Dendritic cell treated with granulocyte-macrophage colony-stimulating factor and Interleukin-4, amounts not matched to agents 40 ng/mL and 50 ng/mL, for 4 days (primary cell): ENCODE data around the gene ZNF385A.

Experiments
- H3K27ac Mint-ChIP-seq: one replicate; pipeline ENCODE4 v1.8.0; 2022; ENCODE audit warnings: mild to moderate bottlenecking, mixed read lengths
- H3K27me3 Mint-ChIP-seq: one replicate; pipeline ENCODE4 v1.8.0; 2022; ENCODE audit warnings: mild to moderate bottlenecking, mixed read lengths
- H3K36me3 Mint-ChIP-seq: one replicate; pipeline ENCODE4 v1.8.0; 2022; ENCODE audit warnings: low read depth, mixed read lengths
- H3K4me1 Mint-ChIP-seq: one replicate; pipeline ENCODE4 v1.8.0; 2022; ENCODE audit warnings: low read depth, mixed read lengths
- H3K4me3 Mint-ChIP-seq: one replicate; pipeline ENCODE4 v1.8.0; 2022; ENCODE audit warnings: mild to moderate bottlenecking, moderate library complexity, mixed read lengths
- H3K9me3 Mint-ChIP-seq: one replicate; pipeline ENCODE4 v1.8.0; 2022; ENCODE audit warnings: mixed read lengths
- intact Hi-C: fragments of 100-400 bp; cut with micrococcal nuclease; formaldehyde crosslinking; loops from one replicate; pipeline ENCODE4 v1.15.0; 2022

Gene ZNF385A

DNA sequence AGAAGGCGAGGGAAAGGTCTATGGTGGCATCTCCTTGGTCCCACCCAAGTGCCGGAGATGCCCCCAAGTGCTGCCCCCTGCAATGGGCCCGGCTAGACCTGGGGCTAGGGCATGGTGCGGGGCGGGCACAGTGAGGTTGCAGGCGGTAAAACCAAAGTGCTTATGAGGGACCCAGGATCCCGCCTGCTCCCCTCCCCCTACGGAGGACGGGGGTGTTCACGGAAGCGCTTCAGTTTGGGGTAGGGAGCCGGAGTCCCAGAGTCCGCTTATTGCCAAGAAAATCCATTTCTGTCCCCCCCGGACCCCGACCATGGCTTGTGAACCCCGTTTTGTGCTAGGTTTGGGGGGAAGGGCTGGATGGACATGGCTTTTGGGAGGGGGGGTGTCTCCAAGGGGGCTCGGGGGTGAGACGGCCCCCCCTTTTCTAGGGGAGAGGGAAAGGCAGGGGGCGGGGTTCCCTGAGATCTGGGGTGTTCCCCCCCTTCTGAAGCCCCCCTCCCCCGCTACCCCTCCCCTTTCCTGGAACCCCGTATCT, 14.9 kb downstream of the ZNF385A start:
- peak overlapping the region; percentile 58 for H3K27ac Mint-ChIP-seq
- peaks cover 59% of the 10 kb centered on the region for H3K36me3 Mint-ChIP-seq
- H3K9me3 Mint-ChIP-seq = no peaks in the 10 kb centered on the region
- H3K27me3 Mint-ChIP-seq = no peaks in the 10 kb centered on the region
- H3K4me3 Mint-ChIP-seq = no peak overlapping the region
- intact Hi-C loops = loop anchor here (2.0 to 5.0 kb wide), 3 partner anchors 33 to 75 kb away; partner anchors contain the start of gene COPZ1
- peaks cover 80% of the 10 kb centered on the region for H3K4me1 Mint-ChIP-seq

- intact Hi-C loops = loop anchor here (2.0 to 5.0 kb wide), 3 partner anchors 32 to 74 kb away; partner anchors contain the start of gene COPZ1
- no peaks in the 10 kb centered on the region for H3K9me3 Mint-ChIP-seq
- peak overlapping the region; percentile 58 for H3K27ac Mint-ChIP-seq
- peaks cover 80% of the 10 kb centered on the region for H3K4me1 Mint-ChIP-seq
- H3K4me3 Mint-ChIP-seq = peak overlapping the region; percentile 18
- H3K36me3 Mint-ChIP-seq = peaks cover 52% of the 10 kb centered on the region
- no peaks in the 10 kb centered on the region for H3K27me3 Mint-ChIP-seq
Observed at GRCh38 chr12:54368709-54369596, 15.6 kb downstream of the ZNF385A start.

GRCh38 chr12:54368025-54368708, 16.4 kb downstream of the ZNF385A start:
- Mint-ChIP-seq H3K27ac (peak overlapping the region; percentile 58), H3K4me1 (peaks cover 80% of the 10 kb centered on the region), H3K27me3 (no peaks in the 10 kb centered on the region), H3K9me3 (no peaks in the 10 kb centered on the region), H3K4me3 (peak overlapping the region; percentile 2), H3K36me3 (peaks cover 44% of the 10 kb centered on the region)
- intact Hi-C loops = loop anchor here (2.0 to 5.0 kb wide), 3 partner anchors 31 to 73 kb away; partner anchors contain the start of gene COPZ1

- peaks cover 63% of the 10 kb centered on the region for H3K4me1 Mint-ChIP-seq
- H3K27me3 Mint-ChIP-seq = no peaks in the 10 kb centered on the region
- peaks cover 6% of the 10 kb centered on the region for H3K36me3 Mint-ChIP-seq
- no peaks in the 10 kb centered on the region for H3K9me3 Mint-ChIP-seq
- peak within 1 kb of the TSS; percentile 35 for H3K4me3 Mint-ChIP-seq
- H3K27ac Mint-ChIP-seq = peak within 1 kb of the TSS; percentile 72
- intact Hi-C loops = loop anchor here (5.0 kb wide), 1 partner anchor 142 kb away; no protein-coding TSS in a partner anchor
Observed at GRCh38 chr12:54364413-54364812, 20.1 kb downstream of the ZNF385A start, which contains the start of gene GPR84. TSS of gene GPR84 (minus strand) at chr12:54364486. CDS start at chr12:54363851, 635 bp downstream.

DNA sequence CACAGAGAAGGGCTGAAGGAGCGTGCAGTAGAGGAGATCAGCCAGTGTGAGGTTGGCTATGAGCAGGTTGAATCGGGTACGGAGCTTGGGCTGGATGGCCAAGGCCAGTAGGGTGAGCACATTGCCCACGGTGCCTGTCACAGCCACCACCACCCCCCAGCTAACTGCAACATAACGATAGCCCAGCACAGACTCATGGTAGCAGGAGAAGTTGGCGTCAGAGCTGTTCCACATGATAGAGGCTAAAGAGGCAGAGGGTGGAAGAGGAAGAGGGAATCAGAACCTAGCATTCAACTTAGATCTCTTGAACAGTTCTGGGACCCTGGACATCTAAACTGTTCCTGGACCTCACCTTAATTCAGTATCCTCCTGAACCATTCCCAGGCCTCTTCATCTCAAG, 20.9 kb downstream of the ZNF385A start:
- H3K4me1 Mint-ChIP-seq = peaks cover 55% of the 10 kb centered on the region
- H3K27ac Mint-ChIP-seq = peak overlapping the region; percentile 72
- no peaks in the 10 kb centered on the region for H3K36me3 Mint-ChIP-seq
- H3K27me3 Mint-ChIP-seq = no peaks in the 10 kb centered on the region
- no peaks in the 10 kb centered on the region for H3K9me3 Mint-ChIP-seq
- H3K4me3 Mint-ChIP-seq = peak overlapping the region; percentile 30
- intact Hi-C loops = loop anchor here (5.0 kb wide), 1 partner anchor 141 kb away; no protein-coding TSS in a partner anchor

- Mint-ChIP-seq H3K27ac (peak overlapping the region; percentile 72), H3K9me3 (no peaks in the 10 kb centered on the region), H3K4me1 (peaks cover 49% of the 10 kb centered on the region), H3K4me3 (peak overlapping the region; percentile 30), H3K36me3 (no peaks in the 10 kb centered on the region), H3K27me3 (no peaks in the 10 kb centered on the region)
- intact Hi-C loops = loop anchor here (5.0 kb wide), 1 partner anchor 141 kb away; no protein-coding TSS in a partner anchor
Observed at GRCh38 chr12:54363047-54363446, 21.5 kb downstream of the ZNF385A start.

GRCh38 chr12:54360717-54361456, 23.6 kb downstream of the ZNF385A start:
- H3K4me3 Mint-ChIP-seq = no peak overlapping the region
- H3K27me3 Mint-ChIP-seq = no peaks in the 10 kb centered on the region
- peak overlapping the region; percentile 62 for H3K27ac Mint-ChIP-seq
- H3K36me3 Mint-ChIP-seq = no peaks in the 10 kb centered on the region
- intact Hi-C loops = loop anchor here (5.0 kb wide), 1 partner anchor 139 kb away; no protein-coding TSS in a partner anchor
- H3K9me3 Mint-ChIP-seq = no peaks in the 10 kb centered on the region
- H3K4me1 Mint-ChIP-seq = peaks cover 39% of the 10 kb centered on the region

DNA sequence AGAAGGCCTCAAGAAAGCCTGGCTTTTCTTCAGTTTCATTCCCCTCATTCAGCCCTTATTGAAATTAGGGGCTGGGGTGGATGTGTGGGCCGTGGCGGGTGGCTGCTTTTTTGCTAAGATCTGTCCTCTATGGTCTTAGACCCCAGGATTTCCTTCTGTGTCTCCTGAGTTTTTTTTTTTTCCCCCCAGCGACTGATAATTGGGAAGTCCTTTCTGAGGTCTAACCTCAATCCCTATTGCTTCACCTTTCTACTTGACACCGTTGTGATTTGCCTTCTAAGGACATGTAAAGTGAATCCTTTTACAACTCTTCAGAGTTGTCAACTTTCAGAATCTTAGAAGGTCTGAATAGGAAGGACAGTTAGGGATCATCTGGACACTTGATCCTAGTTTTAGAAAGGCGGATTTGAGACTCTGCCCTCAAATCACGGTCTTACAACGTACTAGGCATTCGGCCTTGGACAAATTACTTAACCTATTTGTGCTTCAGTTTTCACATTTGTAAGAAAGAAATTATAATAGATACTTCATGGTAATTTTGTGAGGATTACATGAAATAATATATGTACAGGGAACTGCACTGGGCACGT, 24.7 kb downstream of the ZNF385A start:
- intact Hi-C loops = loop anchor here (5.0 kb wide), 1 partner anchor 138 kb away; no protein-coding TSS in a partner anchor
- peaks cover 37% of the 10 kb centered on the region for H3K4me1 Mint-ChIP-seq
- no peaks in the 10 kb centered on the region for H3K27me3 Mint-ChIP-seq
- H3K9me3 Mint-ChIP-seq = no peaks in the 10 kb centered on the region
- H3K27ac Mint-ChIP-seq = no peak overlapping the region
- H3K4me3 Mint-ChIP-seq = no peak overlapping the region
- H3K36me3 Mint-ChIP-seq = no peaks in the 10 kb centered on the region

DNA sequence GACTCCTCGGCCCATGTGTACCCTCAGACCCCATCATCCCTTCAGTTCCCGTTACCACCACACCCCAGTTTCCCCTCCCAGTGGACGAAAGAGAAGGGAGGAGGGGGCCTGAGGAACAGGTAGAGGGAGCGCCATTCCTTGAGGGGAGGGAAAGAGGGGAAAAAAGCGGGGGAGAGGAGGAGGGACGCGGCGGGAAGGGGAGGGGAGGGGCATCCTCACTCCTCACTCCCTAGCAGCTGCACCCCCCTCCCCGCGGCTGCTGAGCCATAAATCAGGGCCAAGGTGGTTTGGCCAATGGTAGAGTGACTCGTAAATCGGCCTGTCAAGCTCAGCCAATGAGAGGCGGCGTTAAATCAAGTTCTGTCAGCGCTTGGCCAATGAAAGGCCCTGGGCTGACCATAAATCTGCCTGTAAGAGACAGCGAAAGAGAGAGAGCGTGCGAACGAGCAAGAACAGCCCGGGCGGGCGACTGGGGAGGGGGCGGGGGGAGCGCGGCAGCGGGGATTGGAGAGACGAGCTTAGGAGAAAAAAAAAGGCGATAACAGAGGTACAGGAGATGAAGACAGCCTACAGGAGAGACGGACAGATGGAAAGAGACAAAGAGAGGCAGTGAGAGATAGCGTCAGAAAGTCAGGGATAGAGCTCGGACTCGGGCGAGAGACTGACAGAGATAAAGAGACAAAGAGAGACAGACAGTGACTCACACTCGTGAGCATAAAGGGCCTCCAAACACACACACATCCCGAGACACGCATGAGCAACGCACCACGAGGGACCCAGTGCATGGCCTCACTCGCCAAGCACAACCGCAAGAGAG, 25.4 kb downstream of the ZNF385A start:
- intact Hi-C loops = no loop called here
- Mint-ChIP-seq H3K9me3 (no peaks in the 10 kb centered on the region), H3K36me3 (no peaks in the 10 kb centered on the region)

DNA sequence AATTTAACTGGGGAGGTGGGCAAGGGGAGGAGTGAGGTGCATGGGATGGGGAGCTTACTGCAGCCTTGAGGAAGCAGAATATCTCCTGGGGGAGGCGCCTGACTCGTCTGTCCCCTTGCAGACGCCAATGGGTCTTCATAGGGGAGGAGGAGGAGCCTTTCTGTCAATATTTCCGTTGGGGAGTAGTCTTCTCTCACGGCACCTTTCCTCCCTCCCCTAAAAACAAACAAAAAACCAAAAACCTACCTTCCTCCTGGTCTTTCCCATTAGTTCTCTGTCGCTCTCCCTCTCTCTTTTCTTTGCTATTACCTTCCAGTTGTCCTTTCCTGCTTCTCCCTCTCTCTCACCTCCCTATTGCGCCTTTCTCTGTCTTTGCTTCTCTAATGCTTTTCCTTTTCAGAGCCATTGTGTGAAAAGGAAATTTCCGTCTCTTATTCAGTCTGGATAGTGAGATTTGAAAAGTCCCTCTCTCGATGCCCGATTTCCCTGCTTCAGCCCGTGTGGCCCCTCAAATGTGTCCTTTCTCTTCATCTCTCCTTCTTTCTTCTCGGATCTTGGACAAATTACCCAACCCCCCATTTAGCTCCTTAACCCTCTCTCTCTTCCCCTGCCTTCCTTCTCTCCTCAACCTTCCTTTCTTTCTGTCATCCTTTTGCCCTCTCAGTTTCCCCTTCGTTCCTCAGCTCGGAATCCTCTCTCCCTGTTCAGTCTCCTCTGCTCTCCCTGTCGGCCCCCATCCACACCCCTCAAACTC, 26.2 kb downstream of the ZNF385A start:
- no peaks in the 10 kb centered on the region for H3K36me3 Mint-ChIP-seq
- intact Hi-C loops = no loop called here
- no peaks in the 10 kb centered on the region for H3K9me3 Mint-ChIP-seq
- peaks cover 22% of the 10 kb centered on the region for H3K4me1 Mint-ChIP-seq
- no peaks in the 10 kb centered on the region for H3K27me3 Mint-ChIP-seq
- no peak overlapping the region for H3K27ac Mint-ChIP-seq
- H3K4me3 Mint-ChIP-seq = no peak overlapping the region

More for the DNA sequence above, 25.4 kb downstream of the ZNF385A start:
- Mint-ChIP-seq H3K27me3 (no peaks in the 10 kb centered on the region), H3K27ac (no peak overlapping the region), H3K4me3 (no peak overlapping the region), H3K4me1 (peaks cover 30% of the 10 kb centered on the region)

- H3K9me3 Mint-ChIP-seq = no peaks in the 10 kb centered on the region
- H3K4me3 Mint-ChIP-seq = no peak overlapping the region
- H3K27me3 Mint-ChIP-seq = no peaks in the 10 kb centered on the region
- peaks cover 15% of the 10 kb centered on the region for H3K4me1 Mint-ChIP-seq
- intact Hi-C loops = no loop called here
- no peak overlapping the region for H3K27ac Mint-ChIP-seq
- no peaks in the 10 kb centered on the region for H3K36me3 Mint-ChIP-seq
Observed at GRCh38 chr12:54357506-54358190, 26.9 kb downstream of the ZNF385A start.
